ENCODE data around the gene AASS.

DNA sequence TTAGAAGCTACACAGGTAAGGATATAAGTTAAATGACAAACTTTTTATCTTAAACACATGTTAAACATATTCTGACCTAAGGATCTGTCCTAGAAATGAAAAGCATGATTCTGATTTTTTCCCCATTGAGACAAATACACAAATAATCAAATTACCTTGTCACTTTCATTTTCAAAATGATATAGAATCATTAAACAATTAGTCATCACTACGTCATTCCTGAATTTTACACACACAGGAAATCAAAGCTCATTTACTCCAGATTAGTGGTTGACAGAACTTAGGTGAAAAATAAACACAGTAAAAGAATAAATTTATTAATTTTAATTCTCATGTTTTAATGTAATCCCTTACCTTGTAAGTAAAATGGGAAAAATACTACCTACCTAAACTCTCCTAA, 89.0 kb downstream of the AASS start:
- TF ChIP-seq, protein P1, sequence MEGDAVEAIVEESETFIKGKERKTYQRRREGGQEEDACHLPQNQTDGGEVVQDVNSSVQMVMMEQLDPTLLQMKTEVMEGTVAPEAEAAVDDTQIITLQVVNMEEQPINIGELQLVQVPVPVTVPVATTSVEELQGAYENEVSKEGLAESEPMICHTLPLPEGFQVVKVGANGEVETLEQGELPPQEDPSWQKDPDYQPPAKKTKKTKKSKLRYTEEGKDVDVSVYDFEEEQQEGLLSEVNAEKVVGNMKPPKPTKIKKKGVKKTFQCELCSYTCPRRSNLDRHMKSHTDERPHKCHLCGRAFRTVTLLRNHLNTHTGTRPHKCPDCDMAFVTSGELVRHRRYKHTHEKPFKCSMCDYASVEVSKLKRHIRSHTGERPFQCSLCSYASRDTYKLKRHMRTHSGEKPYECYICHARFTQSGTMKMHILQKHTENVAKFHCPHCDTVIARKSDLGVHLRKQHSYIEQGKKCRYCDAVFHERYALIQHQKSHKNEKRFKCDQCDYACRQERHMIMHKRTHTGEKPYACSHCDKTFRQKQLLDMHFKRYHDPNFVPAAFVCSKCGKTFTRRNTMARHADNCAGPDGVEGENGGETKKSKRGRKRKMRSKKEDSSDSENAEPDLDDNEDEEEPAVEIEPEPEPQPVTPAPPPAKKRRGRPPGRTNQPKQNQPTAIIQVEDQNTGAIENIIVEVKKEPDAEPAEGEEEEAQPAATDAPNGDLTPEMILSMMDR (conservative IDR thresholded peaks at IDR 0.05; ENCODE audit: low read length), result no peak
- no peak for TF ChIP-seq EZH2phosphoT487 (IDR thresholded peaks at IDR 0.05; ENCODE audit: borderline replicate concordance, low read depth, low read length)
